ENCODE measurements around the gene FGF12. TPM values are rescaled to one million over a fixed set of nuclear protein-coding genes. Genes with fewer than 3 reads are reported as not detected.

The FGF12 gene
- total RNA-seq, 2 experiments from 2014 or later, result not detected

DNA sequence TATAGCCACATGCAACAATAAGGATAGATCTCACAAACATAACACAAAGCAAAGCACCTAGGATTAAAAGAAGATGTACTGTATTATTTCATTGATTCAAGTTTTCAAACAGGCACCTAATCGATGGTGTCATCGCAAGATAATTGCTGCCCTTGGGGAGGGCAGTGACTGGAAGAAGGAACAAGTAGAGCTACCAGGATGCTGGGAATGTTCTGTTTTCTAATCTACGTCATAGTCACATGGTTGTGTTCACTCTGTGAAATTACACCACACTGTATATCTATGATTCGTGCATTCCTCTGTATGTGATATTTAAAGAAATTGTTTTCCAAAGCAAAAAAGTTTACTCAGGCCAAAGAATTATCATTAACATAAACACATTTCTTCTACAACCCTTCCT is 236.6 kb downstream of the FGF12 start:
- H3K36me3 Mint-ChIP-seq (ENCODE audit: low read depth), result no peaks in the 10 kb centered on the region
- H3K9me3 Mint-ChIP-seq, result no peaks in the 10 kb centered on the region
- no peak overlapping the region for H3K27ac Mint-ChIP-seq
- H3K27me3 Mint-ChIP-seq, result no peaks in the 10 kb centered on the region
- ChIA-PET POLR2A (no interaction called here), CTCF (no interaction called here)
- no peak for DNase-seq
- no peaks in the 10 kb centered on the region for H3K4me1 Mint-ChIP-seq
- H3K4me3 Mint-ChIP-seq, result no peak overlapping the region

DNA sequence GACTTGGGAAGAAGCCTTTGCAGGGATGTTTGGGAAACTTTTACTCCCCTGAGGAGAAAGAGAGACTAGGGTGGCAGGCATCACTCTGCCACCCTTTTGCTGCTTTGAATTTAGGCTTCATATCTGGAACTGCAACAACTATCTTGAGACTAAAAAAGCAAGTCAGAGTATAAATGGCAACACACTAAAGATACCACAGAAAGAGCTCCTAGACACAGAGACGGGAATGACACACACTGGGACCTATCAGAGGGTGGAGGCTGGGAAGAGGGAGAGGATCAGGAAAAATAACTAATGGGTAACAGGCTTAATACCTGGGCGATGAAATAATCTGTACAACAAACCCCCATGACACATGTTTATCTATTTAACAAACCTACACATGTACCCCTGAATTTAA is 237.8 kb downstream of the FGF12 start:
- Mint-ChIP-seq H3K27ac (no peak overlapping the region), H3K27me3 (no peaks in the 10 kb centered on the region), H3K4me1 (no peaks in the 10 kb centered on the region), H3K36me3 (ENCODE audit: low read depth) (no peaks in the 10 kb centered on the region), H3K4me3 (no peak overlapping the region), H3K9me3 (no peaks in the 10 kb centered on the region)
- ChIA-PET POLR2A (no interaction called here), CTCF (no interaction called here)
- no peak for DNase-seq

DNA sequence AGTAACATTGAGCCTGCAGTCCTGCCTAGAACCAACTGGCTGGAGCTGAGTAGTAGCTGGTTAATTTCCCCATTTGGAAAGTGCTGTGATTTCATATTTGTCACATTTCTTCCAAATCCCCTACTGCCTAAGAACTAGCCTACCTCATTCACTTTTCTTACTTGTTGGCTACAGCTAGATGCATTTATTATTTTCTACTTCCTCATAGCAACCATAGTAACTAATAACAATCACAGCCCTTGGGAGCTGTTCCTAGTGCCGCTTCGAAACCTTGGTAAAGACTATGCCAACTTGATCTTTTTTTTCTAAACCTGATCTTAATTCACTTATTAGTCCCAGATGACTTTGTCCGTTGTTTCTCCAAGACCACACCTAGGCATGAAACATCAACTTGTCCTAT is 240.3 kb downstream of the FGF12 start:
- CTCF ChIA-PET, result no interaction called here
- no peak overlapping the region for H3K27ac Mint-ChIP-seq
- no peaks in the 10 kb centered on the region for H3K36me3 Mint-ChIP-seq (ENCODE audit: low read depth)
- H3K4me3 Mint-ChIP-seq, result no peak overlapping the region
- POLR2A ChIA-PET, result no interaction called here
- no peak for DNase-seq
- no peaks in the 10 kb centered on the region for H3K27me3 Mint-ChIP-seq
- no peaks in the 10 kb centered on the region for H3K9me3 Mint-ChIP-seq
- H3K4me1 Mint-ChIP-seq, result no peaks in the 10 kb centered on the region

DNA sequence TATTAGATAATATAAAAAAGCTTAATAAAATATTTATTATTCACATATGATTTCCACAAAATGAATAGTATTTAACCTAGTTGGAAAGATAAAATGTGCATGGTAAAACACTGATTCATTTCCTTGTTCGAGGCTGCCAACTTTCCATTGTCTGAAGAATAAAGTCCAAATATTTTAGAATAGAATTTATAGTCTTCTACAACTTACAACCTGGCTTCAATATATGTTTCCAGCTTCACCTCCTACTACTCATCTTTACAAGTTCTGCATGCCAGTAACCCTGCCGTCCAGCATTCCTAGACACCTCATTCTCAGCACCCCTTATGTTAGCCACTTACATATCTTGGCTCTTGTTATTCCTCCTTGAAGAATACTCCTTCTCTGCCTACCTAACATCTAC is 244.5 kb downstream of the FGF12 start:
- CTCF ChIA-PET, result no interaction called here
- no peak for DNase-seq
- Mint-ChIP-seq H3K4me3 (no peak overlapping the region), H3K36me3 (ENCODE audit: low read depth) (no peaks in the 10 kb centered on the region), H3K27ac (no peak overlapping the region), H3K4me1 (no peaks in the 10 kb centered on the region), H3K27me3 (no peaks in the 10 kb centered on the region), H3K9me3 (no peaks in the 10 kb centered on the region)
- POLR2A ChIA-PET, result no interaction called here

DNA sequence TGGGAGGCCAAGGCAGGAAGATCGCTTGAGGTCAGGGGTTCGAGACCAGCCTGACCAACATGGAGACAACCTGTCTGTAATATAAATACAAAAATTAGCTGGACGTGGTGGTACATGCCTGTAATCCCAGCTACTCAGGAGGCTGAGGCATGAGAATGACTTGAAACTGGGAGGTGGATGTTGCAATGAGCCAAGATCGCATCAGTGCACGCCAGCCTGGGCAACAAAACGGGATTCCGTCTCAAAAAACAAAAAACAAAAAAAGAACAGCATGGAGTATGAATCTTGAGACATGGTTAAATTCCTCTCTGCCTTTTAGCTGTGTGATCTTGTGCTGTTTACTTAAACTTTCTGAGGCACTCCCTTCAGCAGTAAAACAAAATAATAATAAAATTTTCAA is 244.9 kb downstream of the FGF12 start:
- ChIA-PET POLR2A (no interaction called here), CTCF (no interaction called here)
- H3K4me3 Mint-ChIP-seq, result no peak overlapping the region
- no peaks in the 10 kb centered on the region for H3K4me1 Mint-ChIP-seq
- no peaks in the 10 kb centered on the region for H3K27me3 Mint-ChIP-seq
- H3K27ac Mint-ChIP-seq, result no peak overlapping the region
- no peak for DNase-seq
- no peaks in the 10 kb centered on the region for H3K9me3 Mint-ChIP-seq
- H3K36me3 Mint-ChIP-seq (ENCODE audit: low read depth), result no peaks in the 10 kb centered on the region

DNA sequence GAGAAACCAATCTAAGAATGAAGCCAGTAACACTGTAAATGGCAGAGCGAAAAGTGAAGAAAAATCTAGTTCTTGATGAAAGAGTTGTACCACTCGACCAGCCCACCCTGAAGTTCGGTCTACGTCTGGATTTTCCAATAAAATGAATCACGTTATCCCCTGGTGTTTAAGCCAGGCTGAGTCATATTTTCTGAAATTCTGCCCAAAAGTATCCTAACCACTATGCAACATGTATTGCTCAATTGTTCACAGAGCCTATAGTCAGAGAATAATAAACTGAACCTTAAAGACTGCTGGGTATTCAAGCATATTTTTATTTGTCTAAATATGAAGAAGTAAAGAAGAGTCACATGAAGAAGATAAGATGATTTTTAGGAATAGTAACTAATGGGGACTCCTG is 245.7 kb downstream of the FGF12 start:
- DNase-seq, result no peak
- Mint-ChIP-seq H3K27ac (no peak overlapping the region), H3K4me1 (no peaks in the 10 kb centered on the region), H3K27me3 (no peaks in the 10 kb centered on the region), H3K4me3 (no peak overlapping the region), H3K9me3 (no peaks in the 10 kb centered on the region), H3K36me3 (ENCODE audit: low read depth) (no peaks in the 10 kb centered on the region)
- CTCF ChIA-PET, result no interaction called here
- POLR2A ChIA-PET, result no interaction called here

DNA sequence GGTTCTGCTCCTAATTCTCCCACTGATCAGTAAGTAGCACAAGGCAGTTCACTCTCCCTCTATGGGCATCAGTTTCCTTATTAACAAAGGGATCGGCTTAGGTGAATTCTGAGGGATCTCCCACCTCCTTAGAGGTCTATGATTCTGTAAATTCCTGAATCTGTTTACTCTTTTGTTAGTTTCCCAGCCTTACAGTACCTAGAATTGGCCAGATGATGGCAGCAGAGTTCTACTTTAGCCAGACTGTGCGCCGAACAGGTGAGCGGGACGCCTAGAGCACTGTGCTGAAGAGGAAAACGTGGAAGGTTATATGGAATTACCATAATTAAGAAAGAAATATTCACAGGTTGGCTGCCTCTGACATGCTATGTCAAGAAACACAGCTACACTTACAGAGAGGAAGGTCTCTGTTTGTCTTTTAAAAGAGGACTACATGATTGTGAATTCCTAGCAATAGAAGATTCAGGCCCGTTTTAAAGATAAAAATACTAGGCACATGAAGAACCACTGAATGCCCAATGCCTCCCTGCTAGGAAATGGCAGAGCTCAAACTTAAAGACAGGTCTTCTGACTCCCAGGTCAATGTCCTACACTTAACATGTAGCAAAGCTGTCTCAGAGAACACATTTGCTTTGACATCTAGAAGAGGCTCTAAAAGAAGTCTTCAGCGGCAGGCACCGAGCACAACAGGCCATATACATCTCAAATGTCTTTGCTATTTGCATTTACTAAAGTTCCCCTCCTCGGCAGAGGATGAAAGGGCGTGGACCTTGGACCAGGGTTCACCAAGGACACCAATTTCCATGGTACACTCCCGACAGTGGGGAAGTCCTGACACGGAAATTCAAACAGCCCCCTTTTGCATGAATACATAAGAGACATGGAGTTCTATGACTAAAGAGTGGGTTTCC is 259.9 kb downstream of the FGF12 start:
- POLR2A ChIA-PET, result no interaction called here
- Mint-ChIP-seq H3K27ac (no peak overlapping the region), H3K4me3 (no peak overlapping the region), H3K27me3 (peaks cover 9% of the 10 kb centered on the region), H3K4me1 (no peaks in the 10 kb centered on the region), H3K9me3 (no peaks in the 10 kb centered on the region), H3K36me3 (ENCODE audit: low read depth) (no peaks in the 10 kb centered on the region)
- DNase-seq, result peak; percentile 61
- CTCF ChIA-PET, result no interaction called here

DNA sequence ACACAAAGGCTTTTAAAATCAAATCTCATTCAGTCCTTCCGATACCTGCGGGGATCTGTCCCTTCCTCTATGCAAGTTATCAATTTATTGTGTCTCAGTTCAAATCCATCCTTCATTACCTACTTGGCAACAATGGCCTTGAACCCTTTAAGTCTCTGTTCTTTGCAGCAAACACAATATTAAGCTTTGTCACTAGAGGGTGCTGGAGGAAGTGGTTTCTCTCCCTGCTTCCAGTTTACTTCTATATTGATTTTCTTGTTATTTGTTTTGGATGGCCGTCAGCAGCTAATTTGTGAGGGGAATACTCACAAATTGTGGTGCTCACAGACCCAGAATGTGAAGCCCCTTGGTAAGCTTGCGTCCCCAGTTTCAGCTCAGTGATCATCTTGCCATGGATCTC is 278.3 kb downstream of the FGF12 start:
- DNase-seq, result no peak
- ChIA-PET CTCF (interaction anchor here (0.6 kb wide), 1 partner anchor 589 kb away, joined by 3 read pairs; no protein-coding TSS in a partner anchor), POLR2A (no interaction called here)
- Mint-ChIP-seq H3K4me3 (no peak overlapping the region), H3K36me3 (ENCODE audit: low read depth) (no peaks in the 10 kb centered on the region), H3K27me3 (peaks cover 8% of the 10 kb centered on the region), H3K4me1 (no peaks in the 10 kb centered on the region), H3K9me3 (no peaks in the 10 kb centered on the region), H3K27ac (no peak overlapping the region)

DNA sequence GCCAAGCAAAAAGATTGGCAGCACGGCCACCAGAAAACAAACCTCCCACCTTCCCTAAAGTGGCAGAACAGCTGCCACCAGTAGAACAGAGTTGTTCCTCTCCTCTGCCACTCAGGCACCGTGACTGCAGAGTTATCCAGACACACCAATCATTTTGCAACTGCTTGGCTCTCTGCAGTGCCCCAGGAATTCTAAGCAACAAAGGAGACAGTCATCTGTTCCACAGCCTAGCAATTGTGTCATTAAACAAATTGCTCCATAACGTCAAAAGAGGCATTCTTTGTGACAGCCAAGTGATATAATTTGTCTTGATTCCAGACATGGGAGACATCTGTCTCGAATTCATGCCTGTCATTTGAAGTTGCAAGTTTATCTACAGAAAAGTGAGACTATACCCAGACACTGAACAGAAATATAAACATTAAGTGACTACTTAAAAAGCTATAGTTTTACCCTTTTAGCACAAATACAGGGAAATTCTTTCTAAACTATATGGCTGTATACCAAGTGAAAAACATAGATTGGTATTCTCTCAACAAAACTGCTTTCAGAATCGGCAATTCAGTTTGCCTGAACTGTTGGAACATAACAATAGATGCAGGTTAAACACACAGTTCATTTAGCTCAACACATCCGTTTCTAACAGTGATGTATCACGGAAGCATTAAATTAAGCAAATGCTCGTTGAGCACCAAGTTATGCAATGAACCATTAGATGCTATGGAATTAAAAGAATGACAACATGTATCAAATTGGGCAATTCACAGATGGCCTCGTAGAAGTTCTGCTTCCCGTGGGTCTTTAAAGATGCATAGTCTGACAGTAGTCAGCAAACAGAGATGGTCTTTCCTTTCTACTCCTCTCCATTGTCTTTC is 281.3 kb downstream of the FGF12 start:
- no peak for DNase-seq
- H3K27ac Mint-ChIP-seq, result no peak overlapping the region
- no peaks in the 10 kb centered on the region for H3K9me3 Mint-ChIP-seq
- CTCF ChIA-PET, result no interaction called here
- H3K4me3 Mint-ChIP-seq, result no peak overlapping the region
- peaks cover 8% of the 10 kb centered on the region for H3K27me3 Mint-ChIP-seq
- no peaks in the 10 kb centered on the region for H3K4me1 Mint-ChIP-seq
- H3K36me3 Mint-ChIP-seq (ENCODE audit: low read depth), result no peaks in the 10 kb centered on the region
- POLR2A ChIA-PET, result no interaction called here

DNA sequence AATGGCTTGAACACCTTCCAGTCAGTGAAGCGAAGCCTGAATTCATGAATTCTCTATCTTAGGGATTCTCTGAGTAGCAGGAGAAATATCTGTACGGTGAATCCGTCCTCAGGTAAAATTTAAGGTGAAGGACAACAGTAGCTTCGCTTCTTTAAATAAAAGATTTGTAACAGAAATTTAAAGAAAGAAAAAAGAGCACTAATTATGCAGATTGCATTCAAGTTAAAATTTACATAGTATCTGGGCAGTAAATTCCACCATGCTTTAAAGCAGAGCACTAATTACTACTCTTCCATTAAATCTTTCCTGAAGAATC is 282.6 kb downstream of the FGF12 start:
- DNase-seq, result no peak
- Mint-ChIP-seq H3K4me3 (no peak overlapping the region), H3K36me3 (ENCODE audit: low read depth) (no peaks in the 10 kb centered on the region), H3K27me3 (peaks cover 8% of the 10 kb centered on the region), H3K9me3 (no peaks in the 10 kb centered on the region), H3K27ac (no peak overlapping the region), H3K4me1 (no peaks in the 10 kb centered on the region)
- POLR2A ChIA-PET, result no interaction called here
- CTCF ChIA-PET, result no interaction called here

DNA sequence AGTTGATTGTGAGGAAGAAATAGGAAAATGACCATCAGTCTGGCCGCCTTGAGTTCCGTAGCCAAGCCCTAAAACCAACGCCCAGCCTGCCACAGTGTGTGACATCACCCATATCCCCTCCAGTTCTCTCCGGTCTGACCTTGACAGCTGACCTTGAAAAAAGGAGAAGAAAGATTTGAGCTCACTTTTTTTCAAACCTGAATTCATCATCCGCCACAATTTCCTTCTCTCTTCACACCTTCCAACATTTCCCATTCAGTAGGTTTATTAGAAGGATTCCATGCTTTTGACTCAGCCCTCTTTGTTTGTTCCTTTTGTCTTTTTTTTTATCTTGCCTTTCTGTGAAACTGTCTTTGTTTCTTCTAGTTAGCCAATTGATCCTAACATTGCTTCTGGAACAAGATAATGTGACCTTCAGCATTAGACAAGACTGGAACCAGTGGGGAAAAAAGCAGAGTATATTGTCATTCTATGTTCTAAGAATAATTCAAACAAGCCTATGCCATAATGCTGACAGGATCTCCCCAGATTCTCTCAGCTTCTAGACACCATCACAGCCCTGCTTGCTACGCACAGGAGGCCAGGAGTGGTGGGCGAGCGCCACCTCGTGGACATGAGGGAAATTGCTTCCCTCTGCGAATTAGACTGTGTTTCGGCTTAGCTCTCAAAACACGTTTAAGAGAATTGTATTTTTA is 283.1 kb downstream of the FGF12 start:
- Mint-ChIP-seq H3K27me3 (peaks cover 8% of the 10 kb centered on the region), H3K36me3 (ENCODE audit: low read depth) (no peaks in the 10 kb centered on the region), H3K4me1 (no peaks in the 10 kb centered on the region), H3K9me3 (no peaks in the 10 kb centered on the region), H3K4me3 (no peak overlapping the region), H3K27ac (no peak overlapping the region)
- DNase-seq, result peak; percentile 58
- ChIA-PET CTCF (interaction anchor here (0.7 to 1.5 kb wide), 4 partner anchors 13 to 239 kb away, joined by 3 to 4 read pairs (median 3); no protein-coding TSS in a partner anchor), POLR2A (no interaction called here)

DNA sequence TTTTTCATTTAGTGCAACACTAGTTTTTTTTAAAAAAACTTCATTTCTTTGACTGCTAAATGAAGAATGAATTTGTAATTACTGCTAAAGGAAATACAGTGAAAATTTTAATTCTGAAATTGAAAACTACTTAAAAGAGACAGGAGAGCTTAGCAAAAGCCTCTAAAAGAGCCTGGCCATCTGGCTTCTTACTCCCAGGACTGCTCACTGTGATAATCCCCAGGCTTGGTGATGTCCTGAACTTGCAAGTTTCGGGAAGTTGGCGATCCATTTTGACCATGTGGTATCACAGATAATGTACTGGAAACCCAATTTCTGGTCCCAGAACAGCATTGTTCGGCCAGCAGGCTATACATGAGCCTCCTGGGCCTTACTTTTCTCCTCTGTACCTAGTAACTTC is 292.1 kb downstream of the FGF12 start:
- no peak for DNase-seq
- CTCF ChIA-PET, result no interaction called here
- Mint-ChIP-seq H3K9me3 (no peaks in the 10 kb centered on the region), H3K4me3 (no peak overlapping the region), H3K27ac (no peak overlapping the region), H3K27me3 (peaks cover 3% of the 10 kb centered on the region), H3K36me3 (ENCODE audit: low read depth) (no peaks in the 10 kb centered on the region), H3K4me1 (no peaks in the 10 kb centered on the region)
- POLR2A ChIA-PET, result no interaction called here

DNA sequence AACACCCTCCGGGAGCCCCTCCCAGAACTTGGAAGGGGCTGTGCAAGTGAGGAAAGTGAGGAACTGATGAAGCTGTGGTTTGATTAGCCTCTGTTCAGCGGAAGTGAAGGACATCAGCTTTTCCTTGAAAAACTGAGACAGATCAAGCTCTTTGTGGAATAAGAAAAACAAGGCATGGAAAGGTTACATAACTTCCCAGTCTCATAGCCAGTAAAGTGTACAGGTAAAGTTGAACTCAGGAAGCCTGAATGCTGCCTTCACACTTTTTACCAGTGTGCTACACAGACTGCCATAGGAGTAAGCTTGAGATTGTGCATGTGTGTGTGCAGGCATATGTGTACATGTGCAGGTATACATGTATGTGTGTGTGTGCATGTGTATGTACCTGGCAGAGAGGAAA is 293.2 kb downstream of the FGF12 start:
- H3K4me1 Mint-ChIP-seq, result no peaks in the 10 kb centered on the region
- H3K27me3 Mint-ChIP-seq, result peaks cover 3% of the 10 kb centered on the region
- ChIA-PET CTCF (interaction anchor here (0.6 kb wide), 1 partner anchor 1739 kb away, joined by 3 read pairs; no protein-coding TSS in a partner anchor), POLR2A (no interaction called here)
- H3K36me3 Mint-ChIP-seq (ENCODE audit: low read depth), result no peaks in the 10 kb centered on the region
- H3K9me3 Mint-ChIP-seq, result no peaks in the 10 kb centered on the region
- H3K27ac Mint-ChIP-seq, result no peak overlapping the region
- no peak overlapping the region for H3K4me3 Mint-ChIP-seq
- DNase-seq, result no peak
